HEK293 (cell line): ENCODE data around the gene SORT1.

Experiments
- CTCF ChIA-PET: fragments of 350-600 bp; formaldehyde crosslinking; extraction: SDS; loops from one replicate; lab custom pipeline; 2021; ENCODE audit warnings: antibody characterized with exemption; lab: Yijun Ruan, JAX
- POLR2A ChIA-PET: fragments of 300-600 bp; formaldehyde crosslinking; extraction: SDS; loops from one replicate; lab custom pipeline; 2020; ENCODE audit warnings: antibody characterized with exemption, inconsistent platforms; lab: Yijun Ruan, JAX
- H3K27ac ChIP-seq: fragments of 200-500 bp; sonication (Bioruptor generic); 2 replicates; pipeline ENCODE4 v1.5.1; 2014; ENCODE audit warnings: low read depth, low read length, control low read depth, inconsistent platforms; ENCODE audit errors: extremely low read depth
- H3K36me3 ChIP-seq, 2 experiments: fragments of 200-500 bp in 1 of 2; sonication (Bioruptor generic) in 1 of 2; 1 replicate in 1 of 2; 2 replicates in 1 of 2; pipeline ENCODE4 v1.5.1; 2014 to 2017; ENCODE audit warnings: inconsistent platforms in 2 of 2, low read length in 2 of 2; ENCODE audit not compliant: control insufficient read depth in 2 of 2, insufficient read depth in 1 of 2
- H3K4me1 ChIP-seq: fragments of 200-500 bp; sonication (Bioruptor generic); 2 replicates; pipeline ENCODE4 v1.5.1; 2014; ENCODE audit warnings: mild to moderate bottlenecking, low read length, inconsistent platforms; ENCODE audit not compliant: control insufficient read depth, insufficient read depth
- H3K4me3 ChIP-seq: 2 replicates; pipeline ENCODE4 v1.5.1; 2011; ENCODE audit warnings: low read depth, mild to moderate bottlenecking, control low read depth, low read length, moderate library complexity
- H3K9me3 ChIP-seq: fragments of 200-500 bp; sonication (Bioruptor generic); 2 replicates; pipeline ENCODE4 v1.5.1; 2014; ENCODE audit warnings: low read depth, low read length, inconsistent platforms; ENCODE audit not compliant: control insufficient read depth, insufficient read depth
- AEBP2 ChIP-seq: fragments of 450-650 bp; formaldehyde crosslinking; IDR thresholded peaks from 2 replicates; pipeline ENCODE4 v1.5.1; 2016; ENCODE audit warnings: missing biosample characterization, missing genetic modification characterization, borderline replicate concordance
- EGR2 ChIP-seq: fragments of 450-650 bp; formaldehyde crosslinking; IDR thresholded peaks from 2 replicates; pipeline ENCODE4 v1.5.1; 2016; ENCODE audit warnings: low read depth, missing biosample characterization, missing genetic modification characterization
- GFI1B ChIP-seq: fragments of 450-650 bp; formaldehyde crosslinking; IDR thresholded peaks from 2 replicates; pipeline ENCODE4 v1.5.1; 2016; ENCODE audit warnings: missing biosample characterization, missing genetic modification characterization
- HOXD13 ChIP-seq: sonication (generic); formaldehyde crosslinking; IDR thresholded peaks from 2 replicates; pipeline ENCODE4 v1.8.0; 2022; ENCODE audit warnings: missing genetic modification reagents, borderline replicate concordance
- PATZ1 ChIP-seq: fragments of 450-650 bp; formaldehyde crosslinking; IDR thresholded peaks from 2 replicates; pipeline ENCODE4 v1.5.1; 2016; ENCODE audit warnings: missing biosample characterization, missing genetic modification characterization
- ZBTB1 ChIP-seq: fragments of 450-650 bp; formaldehyde crosslinking; IDR thresholded peaks from 2 replicates; pipeline ENCODE4 v1.5.1; 2016; ENCODE audit warnings: missing biosample characterization, missing genetic modification characterization
- ZBTB20 ChIP-seq: fragments of 450-650 bp; formaldehyde crosslinking; IDR thresholded peaks from 2 replicates; pipeline ENCODE4 v1.5.1; 2016; ENCODE audit warnings: missing biosample characterization, missing genetic modification characterization
- ZFP37 ChIP-seq: fragments of 450-650 bp; formaldehyde crosslinking; IDR thresholded peaks from 2 replicates; pipeline ENCODE4 v1.5.1; 2016; ENCODE audit warnings: missing biosample characterization, missing genetic modification characterization
- ZNF146 ChIP-seq: fragments of 450-650 bp; formaldehyde crosslinking; IDR thresholded peaks from 2 replicates; pipeline ENCODE4 v1.5.1; 2016; ENCODE audit warnings: missing biosample characterization, missing genetic modification characterization
- ZNF19 ChIP-seq: fragments of 450-650 bp; formaldehyde crosslinking; IDR thresholded peaks from 2 replicates; pipeline ENCODE4; 2016; ENCODE audit warnings: missing biosample characterization, missing genetic modification characterization, low read depth
- ZNF214 ChIP-seq: fragments of 450-650 bp; formaldehyde crosslinking; IDR thresholded peaks from 2 replicates; pipeline ENCODE4 v1.5.1; 2017; ENCODE audit warnings: missing biosample characterization, mild to moderate bottlenecking, missing genetic modification characterization, borderline replicate concordance
- ZNF221 ChIP-seq: fragments of 450-650 bp; formaldehyde crosslinking; IDR thresholded peaks from 2 replicates; pipeline ENCODE4 v1.5.1; 2017; ENCODE audit warnings: missing biosample characterization, missing genetic modification characterization, borderline replicate concordance
- ZNF335 ChIP-seq: fragments of 450-650 bp; formaldehyde crosslinking; conservative IDR thresholded peaks from 2 replicates; pipeline ENCODE4 v1.5.1; 2016; ENCODE audit warnings: missing biosample characterization, missing genetic modification characterization
- ZNF366 ChIP-seq: fragments of 450-650 bp; formaldehyde crosslinking; conservative IDR thresholded peaks from 2 replicates; pipeline ENCODE4 v1.5.1; 2016; ENCODE audit warnings: missing biosample characterization, missing genetic modification characterization
- ZNF398 ChIP-seq: fragments of 450-650 bp; formaldehyde crosslinking; IDR thresholded peaks from 2 replicates; pipeline ENCODE4 v1.5.1; 2017; ENCODE audit warnings: missing biosample characterization, missing genetic modification characterization
- ZNF48 ChIP-seq: fragments of 450-650 bp; formaldehyde crosslinking; IDR thresholded peaks from 2 replicates; pipeline ENCODE4 v1.5.1; 2016; ENCODE audit warnings: missing biosample characterization, missing genetic modification characterization
- ZNF530 ChIP-seq: fragments of 450-650 bp; formaldehyde crosslinking; IDR thresholded peaks from 2 replicates; pipeline ENCODE4 v1.5.1; 2016; ENCODE audit warnings: low read depth, missing biosample characterization, missing genetic modification characterization
- ZNF555 ChIP-seq: fragments of 450-650 bp; formaldehyde crosslinking; conservative IDR thresholded peaks from 2 replicates; pipeline ENCODE4 v1.5.1; 2017; ENCODE audit warnings: missing biosample characterization, mild to moderate bottlenecking, missing genetic modification characterization, inconsistent platforms
- ZNF600 ChIP-seq: fragments of 450-650 bp; formaldehyde crosslinking; IDR thresholded peaks from 2 replicates; pipeline ENCODE4 v1.5.1; 2016; ENCODE audit warnings: missing biosample characterization, missing genetic modification characterization
- ZNF701 ChIP-seq: fragments of 450-650 bp; formaldehyde crosslinking; IDR thresholded peaks from 2 replicates; pipeline ENCODE4 v1.5.1; 2016; ENCODE audit warnings: missing biosample characterization, missing genetic modification characterization
- ZNF76 ChIP-seq: fragments of 450-650 bp; formaldehyde crosslinking; IDR thresholded peaks from 2 replicates; pipeline ENCODE4; 2016; ENCODE audit warnings: low read depth, missing biosample characterization, missing genetic modification characterization, borderline replicate concordance
- ZNF768 ChIP-seq: fragments of 450-650 bp; formaldehyde crosslinking; IDR thresholded peaks from 2 replicates; pipeline ENCODE4 v1.5.1; 2018; ENCODE audit warnings: missing biosample characterization, mild to moderate bottlenecking, missing genetic modification characterization
- ZNF843 ChIP-seq: fragments of 450-650 bp; formaldehyde crosslinking; IDR thresholded peaks from 2 replicates; pipeline ENCODE4 v1.5.1; 2016; ENCODE audit warnings: missing biosample characterization, missing genetic modification characterization

The SORT1 gene

GRCh38 chr1:109433322-109433721 is 35.6 kb upstream of the SORT1 start:
- CTCF ChIA-PET = no interaction called here
- H3K9me3 ChIP-seq = no peaks in the 10 kb centered on the region
- no peak overlapping the region for H3K4me3 ChIP-seq
- POLR2A ChIA-PET = no interaction called here
- no peaks in the 10 kb centered on the region for H3K36me3 ChIP-seq
- no peaks in the 10 kb centered on the region for H3K4me1 ChIP-seq
- TF ChIP-seq ZNF48 (no peak), ZNF366 (tag by site-specific recombination) (no peak), ZFP37 (tag by site-specific recombination) (no peak), ZBTB1 (tag by site-specific recombination) (no peak), ZNF768 (tag by site-specific recombination) (no peak), ZNF843 (no peak), ZNF600 (no peak), ZNF398 (tag by site-specific recombination) (no peak)
- TF ChIP-seq, all 188 proteins: peak for 0
- H3K27ac ChIP-seq = no peak overlapping the region

- Histone ChIP-seq H3K4me1 (no peaks in the 10 kb centered on the region), H3K36me3 (no peaks in the 10 kb centered on the region), H3K4me3 (no peak overlapping the region), H3K9me3 (no peaks in the 10 kb centered on the region), H3K27ac (no peak overlapping the region)
- CTCF ChIA-PET = no interaction called here
- no peak for TF ChIP-seq ZNF214 (tag by site-specific recombination)
- TF ChIP-seq ZNF76 = no peak
- no peak for TF ChIP-seq ZNF701 (tag by site-specific recombination)
- TF ChIP-seq AEBP2 (tag by site-specific recombination) = no peak
- no peak for TF ChIP-seq EGR2 (tag by site-specific recombination)
- no peak for TF ChIP-seq ZNF555
- no peak for TF ChIP-seq ZNF530 (tag by site-specific recombination)
- TF ChIP-seq ZNF146 (tag by site-specific recombination) = no peak
- TF ChIP-seq GFI1B (tag by site-specific recombination) = no peak
- no peak for TF ChIP-seq HOXD13 (CRISPR knock-in tag)
- TF ChIP-seq ZNF19 (tag by site-specific recombination) = no peak
- TF ChIP-seq PATZ1 = no peak
- no peak for TF ChIP-seq ZNF221
- TF ChIP-seq ZBTB20 (tag by site-specific recombination) = no peak
- no peak for TF ChIP-seq ZNF335 (tag by site-specific recombination)
- POLR2A ChIA-PET = no interaction called here
Observed at GRCh38 chr1:109432336-109432735, 34.6 kb upstream of the SORT1 start.
